Body of pancreas (tissue), 4 donors: ENCODE data around the gene BTNL9. TPM values are rescaled to one million over a fixed set of nuclear protein-coding genes. Genes with fewer than 3 reads are reported as not detected.
A peak's percentile ranks its signal among the peaks of the same experiment; 100 is the strongest.

Experiments used
- ATAC-seq: fragments of 150-250 bp; one replicate; pipeline ENCODE4 v1.9.1; 2016
- DNase-seq, 4 donors: peaks; one replicate each; pipeline ENCODE4 v3.0.0-alpha.2; 2019
- H3K27ac ChIP-seq, 4 donors: fragments of 200-600 bp; sonication (generic); 1 replicate in 3 of 4; 2 replicates in 1 of 4; pipeline versions ENCODE4 v1.5.1 to v1.6.1; 2016 to 2019; ENCODE audit warnings: mild to moderate bottlenecking in 1 of 4, mixed read lengths in 1 of 4, moderate library complexity in 1 of 4
- H3K27me3 ChIP-seq, 2 donors: fragments of 200-600 bp; sonication (generic); one replicate each; pipeline ENCODE4 v1.6.0; 2016; ENCODE audit warnings: mild to moderate bottlenecking in 1 of 2
- H3K36me3 ChIP-seq, 2 donors: fragments of 200-600 bp; sonication (generic); replicated peaks in 1 of 2; 2 replicates each; pipeline ENCODE4 v1.5.1; 2016; ENCODE audit warnings: low read depth in 2 of 2; ENCODE audit not compliant: insufficient read depth in 1 of 2
- H3K4me1 ChIP-seq: fragments of 200-600 bp; sonication (generic); one replicate; pipeline ENCODE4 v1.6.0; 2016
- H3K4me3 ChIP-seq, 2 donors: fragments of 200-600 bp; sonication (generic); 1 replicate in 1 of 2; 2 replicates in 1 of 2; pipeline ENCODE4 v1.5.1; 2016 to 2019
- H3K9me3 ChIP-seq, 3 donors: fragments of 200-600 bp; sonication (generic); 1 replicate in 2 of 3; 2 replicates in 1 of 3; pipeline ENCODE4 v1.5.1; 2016
- POLR2A ChIP-seq, 3 donors: fragments of 450-650 bp; IDR thresholded peaks; one replicate each; pipeline ENCODE4 v1.6.1; 2016; ENCODE audit warnings: antibody characterized with exemption in 3 of 3, mild to moderate bottlenecking in 2 of 3
- WGBS, 2 donors: methylation state at CpG; one replicate each; pipeline ENCODE4 v1.1.5; 2017; 5-methylcytosine and 5-hydroxymethylcytosine counted together
- intact Hi-C: fragments of 100-400 bp; cut with DNase I; formaldehyde crosslinking; loops from one replicate; pipeline ENCODE4 v1.15.1; 2023
- total RNA-seq, 2 donors: library from RNA; depleted of rRNA; stranded (reverse); fragments of >200 nt; gene quantifications; one replicate each; pipeline ENCODE4 v1.1.0, GENCODE V29; 2016
- TF ChIP-seq, protein P1 (sequence below), 7 experiments: fragments of 450-650 bp in 4 of 7; fragments of 200-600 bp in 3 of 7; sonication (generic) in 3 of 7; IDR thresholded peaks; one replicate each; pipeline ENCODE4 v1.5.1; 2016 to 2019; ENCODE audit warnings: antibody characterized with exemption in 7 of 7

BTNL9 gene
- total RNA-seq, 2 donors from 2014 or later, result 20.2 to 41.5 TPM

DNA sequence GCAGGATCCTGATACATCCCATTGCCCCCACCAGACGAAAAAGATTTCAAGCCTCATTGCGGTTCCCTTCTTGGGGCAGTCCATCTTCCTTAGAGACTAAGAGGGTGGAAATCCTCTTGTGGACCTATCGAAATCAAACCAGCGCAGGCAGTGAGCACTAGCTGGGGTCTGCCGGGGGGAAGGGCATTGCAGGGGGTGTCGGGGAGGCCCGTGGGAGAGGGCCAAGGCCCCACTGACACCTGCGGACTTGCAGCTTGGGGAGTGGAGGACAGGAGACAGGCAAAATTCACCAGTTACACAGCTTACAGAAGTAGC is 522 bp downstream of the BTNL9 start:
- Histone ChIP-seq H3K36me3 (no peaks in the 10 kb centered on the region), H3K4me3 (no peak overlapping the region), H3K27me3 (no peaks in the 10 kb centered on the region), H3K27ac (no peak overlapping the region), H3K9me3 (no peaks in the 10 kb centered on the region), H3K4me1 (no peaks in the 10 kb centered on the region)
- intact Hi-C loops, result no loop called here
- DNase-seq, result no peak
- TF ChIP-seq, protein P1, sequence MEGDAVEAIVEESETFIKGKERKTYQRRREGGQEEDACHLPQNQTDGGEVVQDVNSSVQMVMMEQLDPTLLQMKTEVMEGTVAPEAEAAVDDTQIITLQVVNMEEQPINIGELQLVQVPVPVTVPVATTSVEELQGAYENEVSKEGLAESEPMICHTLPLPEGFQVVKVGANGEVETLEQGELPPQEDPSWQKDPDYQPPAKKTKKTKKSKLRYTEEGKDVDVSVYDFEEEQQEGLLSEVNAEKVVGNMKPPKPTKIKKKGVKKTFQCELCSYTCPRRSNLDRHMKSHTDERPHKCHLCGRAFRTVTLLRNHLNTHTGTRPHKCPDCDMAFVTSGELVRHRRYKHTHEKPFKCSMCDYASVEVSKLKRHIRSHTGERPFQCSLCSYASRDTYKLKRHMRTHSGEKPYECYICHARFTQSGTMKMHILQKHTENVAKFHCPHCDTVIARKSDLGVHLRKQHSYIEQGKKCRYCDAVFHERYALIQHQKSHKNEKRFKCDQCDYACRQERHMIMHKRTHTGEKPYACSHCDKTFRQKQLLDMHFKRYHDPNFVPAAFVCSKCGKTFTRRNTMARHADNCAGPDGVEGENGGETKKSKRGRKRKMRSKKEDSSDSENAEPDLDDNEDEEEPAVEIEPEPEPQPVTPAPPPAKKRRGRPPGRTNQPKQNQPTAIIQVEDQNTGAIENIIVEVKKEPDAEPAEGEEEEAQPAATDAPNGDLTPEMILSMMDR (IDR thresholded peaks at IDR 0.05), result no peak
- no peak for TF ChIP-seq POLR2A (IDR thresholded peaks at IDR 0.05)
- 76 to 82% methylated on average over 4 to 8 of the region's 8 CpGs for WGBS, 2 donors
- ATAC-seq, result no peak

DNA sequence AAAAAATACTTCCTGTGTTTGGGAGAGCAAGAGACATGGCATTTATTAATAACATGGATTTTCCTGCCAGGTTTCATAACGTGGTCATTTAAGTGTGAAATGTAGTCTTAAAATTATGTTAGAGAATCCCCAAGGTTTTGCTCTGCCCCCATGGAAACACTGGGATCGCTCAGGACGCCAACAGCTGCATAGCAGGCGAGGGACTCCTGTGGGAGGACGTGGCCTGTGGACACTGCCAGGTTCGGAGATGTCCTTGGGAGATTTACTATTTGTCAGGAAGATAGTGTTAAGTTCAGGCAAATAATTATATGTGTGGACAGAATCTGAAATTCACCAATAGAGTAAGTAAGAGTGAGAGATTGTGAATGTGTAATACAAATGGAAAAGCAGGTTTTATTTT is 977 bp downstream of the BTNL9 start:
- ATAC-seq (no peak), DNase-seq (no peak)
- Histone ChIP-seq H3K4me3 (no peak overlapping the region), H3K36me3 (no peaks in the 10 kb centered on the region), H3K4me1 (no peaks in the 10 kb centered on the region), H3K27me3 (no peaks in the 10 kb centered on the region), H3K9me3 (no peaks in the 10 kb centered on the region), H3K27ac (no peak overlapping the region)
- 30 to 32% methylated on average over 6 of the region's 6 CpGs for WGBS, 2 donors
- TF ChIP-seq POLR2A (IDR thresholded peaks at IDR 0.05), result no peak
- TF ChIP-seq, protein P1 (IDR thresholded peaks at IDR 0.05), result no peak
- intact Hi-C loops, result no loop called here

DNA sequence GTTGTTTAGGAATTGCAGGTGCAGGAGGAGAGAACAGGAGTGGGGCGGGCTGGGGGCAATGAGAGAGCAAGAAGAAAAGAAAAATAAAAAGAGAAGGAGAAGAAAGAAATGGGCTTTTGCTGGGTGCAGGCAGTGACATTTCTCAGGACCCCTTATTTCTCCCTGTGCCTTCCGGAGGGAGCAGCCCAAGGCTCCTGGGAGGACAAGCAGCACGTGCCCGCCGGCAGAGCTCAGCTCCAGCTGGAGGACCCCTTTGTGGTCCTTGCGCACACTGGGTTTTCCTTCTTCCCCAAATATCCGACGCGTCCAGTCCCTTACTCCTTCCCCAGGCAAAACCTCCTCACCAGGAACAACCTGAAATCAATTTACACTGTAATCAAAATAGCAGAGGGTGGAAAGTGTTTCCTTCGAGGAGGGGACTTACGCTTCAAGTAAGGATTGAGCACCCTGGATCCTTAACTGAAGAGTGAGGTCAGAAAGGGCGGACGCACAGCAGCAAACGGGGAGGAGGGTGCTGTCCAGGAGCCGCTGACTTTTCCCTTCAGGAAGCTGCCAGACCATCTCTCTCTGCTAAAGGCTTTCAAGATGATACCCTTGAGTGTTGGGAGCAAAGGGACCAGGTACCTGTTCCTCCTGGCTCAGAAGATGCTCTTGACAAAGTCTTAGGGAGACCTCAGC is 2.1 kb downstream of the BTNL9 start:
- ATAC-seq (no peak), DNase-seq (no peak)
- Histone ChIP-seq H3K9me3 (no peaks in the 10 kb centered on the region), H3K27me3 (no peaks in the 10 kb centered on the region), H3K36me3 (no peaks in the 10 kb centered on the region), H3K4me1 (no peaks in the 10 kb centered on the region), H3K4me3 (no peak overlapping the region), H3K27ac (peak overlapping the region in 1 of 4 donors; percentile 12)
- no peak for TF ChIP-seq POLR2A (IDR thresholded peaks at IDR 0.05)
- TF ChIP-seq, protein P1 (IDR thresholded peaks at IDR 0.05), result no peak
- WGBS, 2 donors, result 59 to 61% methylated on average over 15 of the region's 15 CpGs
- intact Hi-C loops, result no loop called here

DNA sequence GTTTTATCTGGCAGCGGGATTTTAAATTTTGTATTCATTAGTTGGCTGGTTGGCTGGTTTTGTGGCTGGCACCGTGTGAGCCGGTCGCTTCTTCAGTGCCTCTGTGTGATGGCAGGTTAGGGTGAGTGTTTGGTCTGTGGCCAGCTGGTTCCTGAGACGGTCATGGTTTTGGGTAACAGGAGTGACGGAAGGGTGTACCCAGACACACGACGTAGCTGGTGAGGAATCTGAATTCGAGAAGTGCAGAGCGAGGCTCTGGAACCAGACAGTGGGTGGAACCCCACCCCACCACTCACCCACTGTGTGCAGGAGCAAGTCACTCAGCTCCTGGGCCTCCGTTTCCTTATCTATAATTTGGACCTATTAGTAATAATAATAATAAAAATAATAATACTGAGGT is 2.7 kb downstream of the BTNL9 start:
- intact Hi-C loops, result no loop called here
- DNase-seq (no peak), ATAC-seq (no peak)
- H3K36me3 ChIP-seq, result no peaks in the 10 kb centered on the region
- no peaks in the 10 kb centered on the region for H3K4me1 ChIP-seq
- WGBS, 2 donors, result 69 to 78% methylated on average over 11 of the region's 11 CpGs
- no peaks in the 10 kb centered on the region for H3K27me3 ChIP-seq
- peak overlapping the region in 1 of 4 donors; percentile 12 for H3K27ac ChIP-seq
- H3K9me3 ChIP-seq, result no peaks in the 10 kb centered on the region
- H3K4me3 ChIP-seq, result no peak overlapping the region
- TF ChIP-seq, protein P1 (IDR thresholded peaks at IDR 0.05), result no peak
- no peak for TF ChIP-seq POLR2A (IDR thresholded peaks at IDR 0.05)
